ENCODE results near the gene BCL3. TPM values are rescaled to one million over a fixed set of nuclear protein-coding genes. Genes with fewer than 3 reads are reported as not detected.

BCL3 gene
- total RNA-seq, 1 experiment from 2014 or later, result 37.9 TPM

GRCh38 chr19:44806291-44806690 lies 57.8 kb downstream of the BCL3 start:
- Histone ChIP-seq H3K9me3 (ENCODE audit: control insufficient read depth in 1 of 2, insufficient read depth in 1 of 2, low read depth in 1 of 2, low read length in 2 of 2) (peaks cover 0 to 3% of the 10 kb centered on the region in 2 experiments; a peak in 1 of 4 replicates), H3K9me2 (ENCODE audit: insufficient read depth) (no peaks in the 10 kb centered on the region), H3K79me2 (ENCODE audit: insufficient read depth, low read length) (no peaks in the 10 kb centered on the region; the same call in 1 of the 2 replicates), H4K20me1 (ENCODE audit: insufficient read depth) (no peaks in the 10 kb centered on the region), H3K36me3 (ENCODE audit: control insufficient read depth in 1 of 2, insufficient read depth in 2 of 2, low read length in 2 of 2) (peaks cover 5 to 20% of the 10 kb centered on the region in 2 experiments; a peak in 2 of 4 replicates), H3K4me1 (ENCODE audit: control insufficient read depth in 1 of 2, insufficient read depth in 2 of 2, low read length in 2 of 2) (peaks cover 34 to 45% of the 10 kb centered on the region in 2 experiments), H2AFZ (ENCODE audit: low read depth, low read length, poor library complexity, severe bottlenecking) (no peak overlapping the region), H3K4me3 (replicated peaks in 1 of 2; ENCODE audit: low read depth in 1 of 2, low read length in 2 of 2) (no peak overlapping the region), H3K27ac (ENCODE audit: low read depth, low read length) (0 out of 2 replicates have a peak overlapping the region, but pooled peaks have one; percentile 89), H3K9ac (ENCODE audit: low read length) (no peak overlapping the region), H3K27me3 (ENCODE audit: insufficient read depth, low read length) (no peaks in the 10 kb centered on the region), H3K4me2 (ENCODE audit: low read length) (peak overlapping the region; percentile 98)
- RAD21 ChIA-PET (ENCODE audit: low non-redundant PET in 1 of 2, low total read pairs in 2 of 2, uncharacterized antibody in 2 of 2, unreplicated experiment in 2 of 2), result interaction anchor here in 1 of 2 experiments (1.3 kb wide), 1 partner anchor 118 kb away, joined by 7 read pairs; no protein-coding TSS in a partner anchor
- DNase-seq (ENCODE audit: low read depth, low spot score) (no peak), ATAC-seq (no peak)
- CTCF ChIA-PET, result interaction anchor here (1.5 to 1.9 kb wide), 4 partner anchors 22 to 82 kb away, joined by 4 to 14 read pairs (median 6); no protein-coding TSS in a partner anchor
- POLR2A ChIA-PET, result interaction anchor here (1.2 to 1.5 kb wide), 2 partner anchors 38 to 82 kb away, joined by 3 to 4 read pairs; no protein-coding TSS in a partner anchor
- no TSS peak for BruUV-seq (replicated peaks)
- no peak for TF ChIP-seq SP1 (IDR thresholded peaks at IDR 0.05; ENCODE audit: low read depth)
- TF ChIP-seq ZNF274 (IDR thresholded peaks at IDR 0.05; ENCODE audit: low read depth, low read length), result no peak
- TF ChIP-seq SIN3A (IDR thresholded peaks at IDR 0.05; ENCODE audit: low read depth), result no peak
- no peak for TF ChIP-seq POLR2A (IDR thresholded peaks at IDR 0.05; ENCODE audit: borderline replicate concordance, extremely low read depth, insufficient read depth, insufficient read length)
- no peak for TF ChIP-seq ZBTB33 (IDR thresholded peaks at IDR 0.05; ENCODE audit: extremely low read depth, insufficient replicate concordance, low read length)
- TF ChIP-seq CTCF (IDR thresholded peaks at IDR 0.05 in 2 of 3, conservative IDR thresholded peaks at IDR 0.05 in 1 of 3; ENCODE audit: borderline replicate concordance in 1 of 3, insufficient read depth in 1 of 3, low read depth in 2 of 3, low read length in 2 of 3), result no peak
- TF ChIP-seq TCF7L2 (IDR thresholded peaks at IDR 0.05; ENCODE audit: borderline replicate concordance, extremely low read depth, insufficient read depth, insufficient read length), result no peak
- TF ChIP-seq RAD21 (IDR thresholded peaks at IDR 0.05; ENCODE audit: low read depth), result no peak
- TF ChIP-seq JUND (IDR thresholded peaks at IDR 0.05), result no peak
- no peak for TF ChIP-seq EGR1 (IDR thresholded peaks at IDR 0.05; ENCODE audit: low read depth)
- TF ChIP-seq FOSL1 (IDR thresholded peaks at IDR 0.05; ENCODE audit: low read depth), result no peak
- intact Hi-C loops (cut with micrococcal nuclease), result no loop called here
